Spleen (tissue), 11 donors: ENCODE data around the gene NEUROD4. TPM values are rescaled to one million over a fixed set of nuclear protein-coding genes. Genes with fewer than 3 reads are reported as not detected.

Experiments
- DNase-seq: peaks from one replicate; pipeline ENCODE4 v3.0.0-alpha.2; 2020
- H3K27ac ChIP-seq, 8 donors: fragments of 200-600 bp; sonication (generic) in 7 of 8; 1 replicate in 4 of 8; 2 replicates in 4 of 8; pipeline versions ENCODE4 v1.5.0 to v1.8.0; 2016 to 2021; ENCODE audit warnings: inconsistent platforms in 4 of 8, mild to moderate bottlenecking in 4 of 8, moderate library complexity in 1 of 8
- H3K27me3 ChIP-seq, 7 donors: fragments of 200-600 bp; sonication (generic) in 6 of 7; replicated peaks in 1 of 7; 1 replicate in 4 of 7; 2 replicates in 3 of 7; pipeline versions ENCODE4 v1.5.0 to v1.8.0; 2016 to 2021; ENCODE audit warnings: inconsistent platforms in 3 of 7, mild to moderate bottlenecking in 1 of 7
- H3K36me3 ChIP-seq, 6 donors: fragments of 200-600 bp; sonication (generic) in 5 of 6; 1 replicate in 4 of 6; 2 replicates in 2 of 6; pipeline versions ENCODE4 v1.5.0 to v1.8.0; 2016 to 2021; ENCODE audit warnings: inconsistent platforms in 2 of 6
- H3K4me1 ChIP-seq, 6 donors: fragments of 200-600 bp; sonication (generic) in 5 of 6; 1 replicate in 3 of 6; 2 replicates in 3 of 6; pipeline versions ENCODE4 v1.5.0 to v1.8.0; 2016 to 2021; ENCODE audit warnings: inconsistent platforms in 3 of 6
- H3K4me3 ChIP-seq, 8 donors: fragments of 200-600 bp; sonication (generic) in 7 of 8; 1 replicate in 4 of 8; 2 replicates in 4 of 8; pipeline versions ENCODE4 v1.5.0 to v1.8.0; 2016 to 2021; ENCODE audit warnings: inconsistent platforms in 4 of 8, mild to moderate bottlenecking in 4 of 8, moderate library complexity in 2 of 8
- H3K9me3 ChIP-seq, 8 donors: fragments of 200-600 bp; sonication (generic) in 7 of 8; 1 replicate in 4 of 8; 2 replicates in 4 of 8; pipeline versions ENCODE4 v1.5.0 to v1.8.0; 2016 to 2021; ENCODE audit warnings: inconsistent platforms in 4 of 8
- POLR2A ChIP-seq, 3 donors: fragments of 450-650 bp; IDR thresholded peaks; one replicate each; pipeline ENCODE4 v1.5.1; 2017; ENCODE audit warnings: antibody characterized with exemption in 3 of 3, mild to moderate bottlenecking in 1 of 3
- POLR2AphosphoS5 ChIP-seq, 3 donors: sonication (generic); formaldehyde crosslinking; IDR thresholded peaks; one replicate each; pipeline ENCODE4 v1.5.1; 2017; ENCODE audit warnings: antibody characterized with exemption in 3 of 3
- WGBS, 5 donors: extraction: QIAGEN DNeasy Blood & Tissue Kit in 3 of 5; methylation state at CpG; one replicate each; pipeline versions ENCODE4 v1.1.5 to v1.1.7; 2013 to 2018; 5-methylcytosine and 5-hydroxymethylcytosine counted together
- intact Hi-C: fragments of 100-400 bp; cut with DNase I; formaldehyde crosslinking; loops from one replicate; pipeline ENCODE4 v1.15.0; 2023; ENCODE audit warnings: low total_unique reads
- polyA plus RNA-seq, 3 donors: library from polyadenylated mRNA; stranded (reverse); fragments of 200-250 nt; gene quantifications; one replicate each; pipeline ENCODE4 v1.2.1, GENCODE V29; 2013
- total RNA-seq, 7 donors: library from RNA; depleted of rRNA in 3 of 7; stranded (reverse); fragments of >200 nt in 3 of 7; fragmentation: NEBNext Ultra II Directional in 4 of 7; extraction: Animal tissue kit (Norgen Biotek cat#: 25700) in 4 of 7; gene quantifications; one replicate each; pipeline versions ENCODE4 v1.1.0 to v1.2.1, GENCODE V29; 2016 to 2021
- TF ChIP-seq, protein P1 (sequence below), 11 experiments: fragments of 200-600 bp in 7 of 11; fragments of 450-650 bp in 4 of 11; sonication (generic) in 4 of 11; IDR thresholded peaks in 8 of 11; conservative IDR thresholded peaks in 3 of 11; 1 replicate in 7 of 11; 2 replicates in 4 of 11; pipeline versions ENCODE4 v1.4.0 to v1.8.0; 2016 to 2021; ENCODE audit warnings: antibody characterized with exemption in 11 of 11, inconsistent platforms in 4 of 11, mild to moderate bottlenecking in 1 of 11
- donor health status: healthy with polysubstance abuse.
- donor health status: DM: no; HTN: no; CAD: no; lungs with moderate emphysema.
- donor health status: DM: no; HTN: no; CAD: no.
- donor health status: Bipolar disorder and iron deficiency.
- donor health status: healthy.
- donor health status: DM: no; HTN: no; CAD: no.
- donor health status: DM: yes; HTN: yes; CAD: no.

The NEUROD4 gene
- total and polyA plus RNA-seq, 10 donors: not detected

DNA sequence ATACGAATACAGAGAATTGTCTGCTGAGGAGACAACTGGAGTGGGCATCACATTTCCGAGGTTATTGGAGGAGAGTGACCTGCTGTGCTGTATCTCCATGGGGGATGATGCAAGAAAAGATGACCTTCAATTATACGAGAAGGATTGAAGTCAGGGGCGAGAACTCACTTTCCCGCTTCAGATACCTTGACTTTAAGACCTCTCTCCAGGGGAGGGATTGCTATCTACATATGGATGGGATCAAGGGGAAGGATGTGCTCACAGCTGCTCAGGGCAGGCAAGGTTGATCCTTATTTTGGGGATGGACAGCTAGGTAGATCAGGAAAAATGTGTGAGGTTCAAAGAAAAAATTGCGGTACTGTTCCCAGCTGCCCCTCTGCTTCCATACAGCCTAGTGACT lies 24.4 kb downstream of the NEUROD4 start:
- intact Hi-C loops: no loop called here
- no peak overlapping the region for H3K4me3 ChIP-seq
- no peaks in the 10 kb centered on the region for H3K36me3 ChIP-seq
- 70 to 76% (median 72%) methylated on average over 6 of the region's 6 CpGs for WGBS, 5 donors
- peaks cover 0 to 24% (median 0%) of the 10 kb centered on the region in 6 donors for H3K4me1 ChIP-seq
- no peaks in the 10 kb centered on the region for H3K9me3 ChIP-seq
- peak overlapping the region in 2 of 8 donors; percentile 57 to 64 for H3K27ac ChIP-seq
- no peak for TF ChIP-seq POLR2AphosphoS5 (IDR thresholded peaks at IDR 0.05)
- TF ChIP-seq, protein P1, sequence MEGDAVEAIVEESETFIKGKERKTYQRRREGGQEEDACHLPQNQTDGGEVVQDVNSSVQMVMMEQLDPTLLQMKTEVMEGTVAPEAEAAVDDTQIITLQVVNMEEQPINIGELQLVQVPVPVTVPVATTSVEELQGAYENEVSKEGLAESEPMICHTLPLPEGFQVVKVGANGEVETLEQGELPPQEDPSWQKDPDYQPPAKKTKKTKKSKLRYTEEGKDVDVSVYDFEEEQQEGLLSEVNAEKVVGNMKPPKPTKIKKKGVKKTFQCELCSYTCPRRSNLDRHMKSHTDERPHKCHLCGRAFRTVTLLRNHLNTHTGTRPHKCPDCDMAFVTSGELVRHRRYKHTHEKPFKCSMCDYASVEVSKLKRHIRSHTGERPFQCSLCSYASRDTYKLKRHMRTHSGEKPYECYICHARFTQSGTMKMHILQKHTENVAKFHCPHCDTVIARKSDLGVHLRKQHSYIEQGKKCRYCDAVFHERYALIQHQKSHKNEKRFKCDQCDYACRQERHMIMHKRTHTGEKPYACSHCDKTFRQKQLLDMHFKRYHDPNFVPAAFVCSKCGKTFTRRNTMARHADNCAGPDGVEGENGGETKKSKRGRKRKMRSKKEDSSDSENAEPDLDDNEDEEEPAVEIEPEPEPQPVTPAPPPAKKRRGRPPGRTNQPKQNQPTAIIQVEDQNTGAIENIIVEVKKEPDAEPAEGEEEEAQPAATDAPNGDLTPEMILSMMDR (IDR thresholded peaks at IDR 0.05 in 8 of 11, conservative IDR thresholded peaks at IDR 0.05 in 3 of 11): no peak
- TF ChIP-seq POLR2A (IDR thresholded peaks at IDR 0.05): no peak
- DNase-seq: no peak
- H3K27me3 ChIP-seq: peaks cover 0 to 7% (median 0%) of the 10 kb centered on the region in 7 donors

GRCh38 chr12:55049676-55050075 lies 29.9 kb downstream of the NEUROD4 start:
- peaks cover 0 to 2% (median 0%) of the 10 kb centered on the region in 7 donors for H3K27me3 ChIP-seq
- H3K9me3 ChIP-seq: no peaks in the 10 kb centered on the region
- intact Hi-C loops: no loop called here
- no peak overlapping the region for H3K4me3 ChIP-seq
- WGBS, 5 donors: 89 to 92% (median 91%) methylated on average over 16 of the region's 16 CpGs
- DNase-seq: no peak
- TF ChIP-seq POLR2A (IDR thresholded peaks at IDR 0.05) (no peak), POLR2AphosphoS5 (IDR thresholded peaks at IDR 0.05) (no peak)
- TF ChIP-seq, protein P1 (IDR thresholded peaks at IDR 0.05 in 8 of 11, conservative IDR thresholded peaks at IDR 0.05 in 3 of 11): no peak
- H3K27ac ChIP-seq: no peak overlapping the region
- H3K36me3 ChIP-seq: no peaks in the 10 kb centered on the region
- no peaks in the 10 kb centered on the region for H3K4me1 ChIP-seq

DNA sequence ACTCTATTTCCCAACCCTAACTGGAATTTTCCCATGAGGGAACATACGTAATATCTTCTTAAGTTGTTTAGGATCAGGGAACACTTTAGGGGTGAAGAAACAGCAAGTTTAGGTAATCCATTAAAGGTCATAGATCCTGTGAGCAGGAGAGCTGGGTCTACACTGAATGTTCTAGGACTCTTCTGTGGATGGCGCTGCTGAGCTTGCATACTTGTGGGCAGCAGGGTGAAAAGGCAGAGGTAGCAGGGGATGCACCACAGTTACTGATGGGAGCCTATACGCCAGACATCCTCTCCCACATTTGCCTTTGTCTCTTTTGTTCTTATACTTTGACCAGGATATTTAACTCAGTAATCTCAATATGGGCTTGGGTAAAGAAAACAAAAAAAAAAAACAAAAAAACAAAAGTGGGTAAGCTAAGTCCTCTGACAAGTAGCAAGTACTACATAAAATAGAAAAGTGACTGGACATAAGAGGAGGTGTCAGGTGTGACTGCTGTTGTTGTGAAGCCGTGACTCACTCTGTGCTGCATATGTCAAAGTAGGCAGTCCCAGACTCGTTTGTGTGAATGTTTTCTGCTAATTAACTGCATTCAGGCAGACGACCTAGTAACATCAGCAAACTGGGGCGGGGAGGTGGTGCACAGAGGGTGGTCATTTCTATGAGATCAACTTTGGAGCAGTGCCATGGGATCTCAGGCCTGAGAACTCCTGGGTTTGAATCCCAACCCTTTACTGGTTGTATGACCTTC lies 31.6 kb downstream of the NEUROD4 start:
- no peak for DNase-seq
- 69 to 80% (median 74%) methylated on average over 7 of the region's 7 CpGs for WGBS, 5 donors
- TF ChIP-seq, protein P1 (IDR thresholded peaks at IDR 0.05 in 8 of 11, conservative IDR thresholded peaks at IDR 0.05 in 3 of 11): no peak
- TF ChIP-seq POLR2AphosphoS5 (IDR thresholded peaks at IDR 0.05) (no peak), POLR2A (IDR thresholded peaks at IDR 0.05) (no peak)
- peaks cover 0 to 6% (median 0%) of the 10 kb centered on the region in 7 donors for H3K27me3 ChIP-seq
- H3K4me1 ChIP-seq: no peaks in the 10 kb centered on the region
- H3K36me3 ChIP-seq: no peaks in the 10 kb centered on the region
- no peak overlapping the region for H3K27ac ChIP-seq
- no peaks in the 10 kb centered on the region for H3K9me3 ChIP-seq
- intact Hi-C loops: no loop called here
- H3K4me3 ChIP-seq: no peak overlapping the region

DNA sequence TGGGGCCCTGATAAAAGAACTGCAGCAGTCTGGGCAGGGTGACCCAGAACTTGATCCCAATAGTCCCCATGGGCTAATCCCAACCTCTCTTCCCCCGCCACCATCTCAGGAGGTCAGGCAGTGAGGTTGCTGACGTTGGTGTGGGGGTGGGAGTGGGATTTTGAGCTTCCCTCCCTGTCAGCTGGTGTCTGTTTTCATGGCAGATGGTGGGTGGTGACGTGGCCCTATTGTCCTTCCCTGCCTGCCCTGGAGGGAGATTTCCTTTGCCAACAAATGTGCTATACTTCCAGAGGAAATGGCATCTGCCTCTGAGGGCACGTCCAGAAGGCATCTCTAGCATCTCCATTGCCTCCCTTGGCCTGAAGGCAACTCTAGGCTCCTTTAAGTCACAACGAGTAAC lies 37.7 kb downstream of the NEUROD4 start:
- DNase-seq: no peak
- Histone ChIP-seq H3K27ac (no peak overlapping the region), H3K9me3 (no peaks in the 10 kb centered on the region), H3K4me3 (no peak overlapping the region), H3K27me3 (peaks cover 0 to 6% (median 0%) of the 10 kb centered on the region in 7 donors), H3K4me1 (peaks cover 0 to 5% (median 0%) of the 10 kb centered on the region in 6 donors), H3K36me3 (no peaks in the 10 kb centered on the region)
- TF ChIP-seq POLR2AphosphoS5 (IDR thresholded peaks at IDR 0.05) (no peak), POLR2A (IDR thresholded peaks at IDR 0.05) (no peak)
- TF ChIP-seq, protein P1 (IDR thresholded peaks at IDR 0.05 in 8 of 11, conservative IDR thresholded peaks at IDR 0.05 in 3 of 11): no peak
- WGBS, 5 donors: 62 to 76% (median 64%) methylated on average over 5 of the region's 5 CpGs
- intact Hi-C loops: no loop called here
